CD4-positive, alpha-beta T cell treated with Interleukin-17A for 1 hour (primary cell): ENCODE data around the gene ARSJ.
A peak's percentile ranks its signal among the peaks of the same experiment; 100 is the strongest.
"Not testable (repeated sequence)": the region's sequence is repeated elsewhere in the genome, so short reads cannot be mapped to it uniquely, and the experiment has no call there.

Experiments
- DNase-seq: peaks from one replicate; pipeline ENCODE4 v3.0.0-alpha.2; 2020

The ARSJ gene

DNA sequence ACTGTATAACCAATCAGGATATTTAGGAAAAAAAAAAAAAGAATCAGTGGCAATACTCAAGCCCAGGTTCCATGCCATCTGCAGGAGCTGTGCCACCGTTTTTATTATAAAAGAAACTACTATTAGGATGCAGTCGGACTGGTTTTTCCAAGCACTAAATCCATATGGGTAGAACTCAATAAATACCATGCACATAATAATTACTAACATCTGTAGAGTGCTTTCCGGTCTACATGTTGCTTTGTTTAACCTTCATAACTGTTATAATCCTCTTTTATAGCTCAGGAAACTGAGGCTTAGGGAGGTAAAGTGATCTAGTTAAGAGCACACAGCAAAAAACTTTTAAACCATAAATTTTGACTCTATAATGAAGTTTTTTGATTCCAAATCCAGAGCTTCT, 24.0 kb downstream of the ARSJ start:
- DNase-seq, result no peak

DNA sequence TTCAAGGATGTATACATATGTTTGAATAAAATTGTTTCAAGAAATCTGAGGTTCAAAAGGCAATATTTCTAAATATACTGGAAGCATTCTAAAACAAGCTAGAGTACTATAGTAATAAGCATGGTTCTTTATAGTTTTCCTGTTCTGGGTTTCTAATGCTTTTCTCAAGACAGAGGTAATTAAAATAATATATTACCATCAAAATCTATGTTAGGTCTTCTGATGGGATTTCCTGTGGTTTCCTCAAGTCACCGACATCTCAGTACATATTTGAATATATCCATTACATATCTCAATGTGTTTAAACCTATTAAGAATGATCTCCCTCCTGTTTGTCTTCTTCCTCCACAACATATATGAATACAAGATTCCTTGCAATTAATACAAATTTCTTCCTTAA, 25.6 kb downstream of the ARSJ start:
- no peak for DNase-seq

DNA sequence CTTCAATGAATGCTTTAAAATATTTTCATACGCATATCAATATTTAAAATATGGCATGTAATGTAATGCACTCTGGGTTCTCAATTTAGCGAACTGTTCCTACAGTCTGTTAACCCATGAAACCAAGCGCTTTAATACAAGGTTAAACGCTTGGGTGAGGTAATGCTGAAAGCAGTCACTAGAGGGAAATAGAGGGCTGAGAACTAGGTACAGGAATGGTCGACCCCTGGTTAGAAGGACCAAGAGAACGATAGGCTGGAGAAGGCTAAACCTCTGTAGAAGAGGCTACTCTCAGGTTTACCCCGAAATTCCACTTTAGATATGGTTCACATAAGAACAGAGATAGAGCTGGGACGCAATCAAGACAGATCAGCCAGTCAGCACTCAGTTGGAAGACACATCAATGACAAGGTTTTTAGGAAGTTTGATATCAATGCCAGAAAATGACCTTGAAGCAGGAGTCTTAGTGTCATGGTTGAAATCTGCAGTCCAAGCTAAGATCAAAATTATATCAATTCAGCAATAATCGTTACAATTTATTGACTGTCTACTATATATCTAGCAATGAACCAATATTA, 26.9 kb downstream of the ARSJ start:
- peak; percentile 49 for DNase-seq

DNA sequence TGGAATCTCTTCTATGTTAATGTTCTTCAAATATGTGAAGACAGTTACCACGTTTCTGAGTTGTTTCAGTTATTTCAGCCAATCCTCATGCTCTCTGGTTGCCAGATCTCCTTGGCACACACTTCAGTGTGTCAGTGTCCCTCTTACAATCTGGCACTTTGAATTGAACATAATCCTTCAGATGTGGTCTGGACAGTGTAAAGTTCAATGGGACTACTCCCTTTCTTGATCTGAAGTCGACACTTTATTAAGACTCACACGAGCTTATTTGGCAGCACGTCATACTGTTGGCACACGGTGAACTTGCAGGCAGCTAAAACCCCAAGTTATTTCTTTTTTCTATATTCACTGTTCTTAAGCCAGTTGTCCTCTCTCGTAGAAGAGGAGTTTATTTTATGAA, 28.2 kb downstream of the ARSJ start:
- no peak for DNase-seq

DNA sequence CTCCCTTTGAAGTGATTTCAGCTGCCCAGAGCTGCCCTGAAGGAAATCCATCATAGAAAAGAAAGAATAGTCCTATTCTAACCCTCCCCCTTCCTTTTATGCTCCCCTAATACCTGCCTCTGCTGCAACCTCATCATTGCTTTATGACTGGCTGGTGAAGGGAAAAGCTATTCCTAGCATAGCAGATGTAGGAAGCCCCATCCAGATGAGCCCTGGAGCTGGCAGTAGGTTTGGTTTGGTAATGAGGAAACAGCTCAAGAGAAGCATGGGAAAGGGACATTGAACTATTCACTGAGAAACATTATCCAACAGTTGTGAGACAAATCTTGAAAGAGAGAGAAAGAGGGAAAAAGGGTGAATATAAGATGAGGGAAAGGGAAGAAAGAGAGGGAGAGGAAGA, 29.2 kb downstream of the ARSJ start:
- DNase-seq, result no peak

DNA sequence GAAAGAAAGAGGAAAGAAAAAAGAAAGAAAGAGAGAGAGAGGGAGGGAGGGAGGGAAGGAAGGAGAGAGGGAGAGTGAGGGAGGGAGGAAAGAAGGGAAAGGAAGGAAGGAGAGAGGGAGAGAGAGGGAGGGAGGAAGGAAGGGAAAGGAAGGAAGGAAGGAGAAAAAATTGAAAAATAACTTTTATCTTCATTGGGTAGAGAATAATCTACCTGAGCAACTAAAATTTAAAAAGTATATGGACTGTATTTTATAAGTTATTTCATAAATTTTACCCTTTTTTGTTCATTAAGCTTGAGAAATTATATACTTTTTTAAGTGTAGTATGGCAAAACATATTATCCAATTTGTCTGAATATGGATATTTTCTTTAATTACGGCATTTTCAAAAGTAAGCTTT, 32.0 kb downstream of the ARSJ start:
- no peak for DNase-seq

DNA sequence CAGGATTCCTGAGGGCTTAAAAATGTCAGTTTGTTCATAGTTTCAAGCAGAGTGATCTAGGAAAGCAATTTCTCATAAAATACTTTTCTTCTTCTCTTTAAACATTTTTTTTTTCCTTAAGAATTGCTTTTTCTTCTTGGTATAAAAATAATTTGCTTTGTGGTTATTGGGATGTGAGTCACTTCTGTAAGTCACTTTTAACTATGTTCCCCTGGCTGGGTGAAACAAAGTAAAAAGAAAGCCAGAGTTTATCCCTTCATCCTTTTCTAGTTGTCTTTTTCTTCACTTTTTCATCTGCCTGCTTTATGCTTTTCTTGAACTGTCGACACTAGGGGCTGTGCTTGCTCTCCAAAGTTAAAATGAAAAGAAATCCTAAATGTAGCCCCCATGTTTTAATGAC, 33.5 kb downstream of the ARSJ start:
- no peak for DNase-seq

DNA sequence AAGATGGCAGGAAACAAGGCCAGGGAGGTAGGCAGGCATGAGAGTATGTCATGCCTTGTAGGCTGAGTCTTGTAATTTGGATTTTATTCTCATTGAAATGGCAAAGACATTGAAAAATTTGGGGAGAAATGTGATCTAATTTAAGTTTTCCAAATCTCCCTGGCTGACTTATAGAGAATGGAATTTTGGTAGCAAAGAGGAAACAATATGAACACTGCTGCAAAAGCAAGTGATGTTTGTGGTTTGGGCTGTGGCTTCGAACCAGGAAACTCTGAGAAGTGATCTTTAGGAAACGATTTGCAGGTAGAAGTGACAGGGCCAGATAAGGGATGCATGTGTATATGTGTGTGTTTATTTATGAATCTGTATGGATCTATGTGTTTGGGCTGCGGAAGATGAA, 35.6 kb downstream of the ARSJ start:
- peak; percentile 10 for DNase-seq

DNA sequence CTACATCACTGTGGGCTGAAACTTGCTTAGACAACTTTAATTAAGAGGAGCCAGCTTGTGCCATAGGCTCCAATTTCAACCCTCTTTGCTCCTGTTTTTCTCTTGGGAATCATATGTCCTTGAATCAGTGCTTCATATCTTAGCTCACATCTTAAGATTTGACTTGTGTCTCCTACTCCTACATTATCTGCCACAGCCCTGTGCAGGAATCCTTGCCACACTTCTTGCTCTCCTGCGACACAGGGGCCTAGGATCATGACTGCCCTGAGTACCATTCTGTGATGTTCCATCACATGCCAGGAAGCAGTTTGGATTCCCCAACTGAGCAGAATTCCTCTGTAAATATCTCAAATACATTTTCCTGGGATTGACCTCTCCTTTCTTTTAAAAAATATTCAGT, 36.4 kb downstream of the ARSJ start:
- no peak for DNase-seq

DNA sequence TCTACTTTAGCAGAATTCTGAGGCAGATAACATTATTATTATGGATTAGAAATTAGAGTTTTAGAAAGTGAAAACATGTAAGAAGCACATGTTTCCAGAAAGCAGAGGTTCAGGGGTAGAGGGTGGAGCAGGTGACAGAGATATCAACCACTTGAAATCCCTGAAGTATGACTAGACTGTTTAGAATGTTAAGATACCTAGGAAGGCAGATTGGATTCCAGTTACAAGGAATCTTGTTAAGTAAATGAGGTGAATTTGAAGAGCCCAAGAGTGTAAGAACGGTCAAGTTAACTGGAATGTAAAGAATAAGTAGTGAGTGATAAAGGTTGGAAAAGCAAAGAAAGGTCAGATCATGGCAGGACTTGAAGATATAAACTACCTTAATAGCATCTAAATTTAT, 37.6 kb downstream of the ARSJ start:
- DNase-seq, result no peak

DNA sequence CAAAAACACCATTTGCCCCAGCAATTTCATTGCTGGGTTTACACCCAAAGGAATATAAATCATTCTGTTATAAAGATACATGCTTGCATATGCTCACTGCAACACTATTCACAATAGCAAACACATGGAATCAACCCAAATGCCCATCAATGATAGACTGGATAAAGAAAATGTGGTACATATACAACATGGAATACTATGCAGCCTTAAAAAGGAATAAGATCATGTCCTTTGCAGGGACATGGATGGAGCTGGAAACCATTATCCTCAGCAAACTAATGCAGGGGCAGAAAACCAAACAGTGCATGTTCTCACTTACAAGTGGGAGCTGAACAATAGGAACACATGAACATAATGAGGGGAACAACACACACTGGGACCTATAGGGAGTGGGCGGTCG, 39.3 kb downstream of the ARSJ start:
- not testable (repeated sequence) for DNase-seq

DNA sequence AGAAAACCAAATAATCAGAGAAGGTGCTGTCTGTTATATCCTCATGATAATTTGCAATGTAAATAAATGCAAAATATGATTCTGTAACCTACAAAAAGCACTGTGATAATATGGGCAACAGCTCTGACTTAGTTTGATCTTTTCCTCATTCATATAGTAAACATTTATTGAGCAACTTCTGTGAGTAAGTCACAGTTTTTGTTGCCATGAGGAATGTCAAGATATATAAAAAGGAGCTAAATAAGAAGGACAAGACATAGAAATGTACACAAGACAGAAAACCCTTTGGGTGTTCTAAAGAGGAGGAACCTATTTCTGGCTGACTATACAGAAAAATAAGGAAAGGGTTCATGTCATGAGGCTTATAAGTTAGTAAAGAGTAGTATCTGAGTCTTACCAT, 44.3 kb downstream of the ARSJ start:
- no peak for DNase-seq

DNA sequence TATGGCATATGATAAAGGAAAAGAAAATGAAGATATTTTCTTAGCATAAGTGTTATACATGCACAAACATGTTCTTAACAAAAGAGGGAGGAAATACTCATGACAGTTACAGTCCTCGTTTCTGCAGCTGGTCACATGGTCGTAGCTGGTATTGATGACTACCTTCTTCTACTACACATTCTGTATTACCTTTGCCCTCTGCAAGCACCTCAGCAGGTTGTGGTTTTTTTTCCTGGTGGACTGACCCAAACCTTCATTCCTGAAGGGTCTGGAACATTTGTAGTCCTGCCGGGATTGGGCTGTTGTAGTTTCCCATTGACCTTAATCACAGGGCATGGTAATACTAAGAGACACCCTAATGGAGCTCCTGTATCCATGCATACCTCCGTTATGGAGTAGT, 54.7 kb downstream of the ARSJ start:
- DNase-seq, result not testable (repeated sequence)

DNA sequence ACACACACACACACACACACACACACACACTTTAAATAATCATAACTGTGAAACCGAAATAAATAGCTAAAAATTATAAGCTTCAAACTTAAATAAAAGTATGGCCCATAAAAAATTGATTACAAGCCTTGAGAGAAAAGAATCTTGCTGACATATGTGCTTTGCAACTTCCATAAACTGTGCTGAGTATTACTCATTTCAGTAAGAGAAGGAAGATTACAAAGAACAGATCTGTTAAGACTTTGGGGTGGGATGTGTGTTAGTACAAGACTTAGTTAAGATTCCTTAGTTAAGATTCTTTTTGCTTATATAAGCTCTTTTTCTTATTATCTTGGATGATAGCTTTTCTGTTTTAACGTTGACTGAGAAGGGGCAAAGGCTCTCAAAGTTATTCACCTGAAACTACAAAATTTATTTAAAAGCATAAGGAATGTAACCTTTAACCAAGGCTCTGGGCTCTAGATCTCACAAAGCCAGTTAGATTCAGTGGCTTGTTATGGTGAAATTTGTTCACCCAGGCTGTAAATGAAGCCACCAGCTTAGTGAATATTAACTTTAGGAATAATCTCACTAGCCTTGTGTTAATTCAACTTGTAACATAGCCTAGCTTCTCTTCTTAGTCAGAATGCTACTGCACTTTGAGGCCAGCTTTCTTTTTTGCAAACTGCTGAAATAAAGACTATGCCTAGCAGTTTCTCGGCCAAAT, 58.2 kb downstream of the ARSJ start:
- no peak for DNase-seq

DNA sequence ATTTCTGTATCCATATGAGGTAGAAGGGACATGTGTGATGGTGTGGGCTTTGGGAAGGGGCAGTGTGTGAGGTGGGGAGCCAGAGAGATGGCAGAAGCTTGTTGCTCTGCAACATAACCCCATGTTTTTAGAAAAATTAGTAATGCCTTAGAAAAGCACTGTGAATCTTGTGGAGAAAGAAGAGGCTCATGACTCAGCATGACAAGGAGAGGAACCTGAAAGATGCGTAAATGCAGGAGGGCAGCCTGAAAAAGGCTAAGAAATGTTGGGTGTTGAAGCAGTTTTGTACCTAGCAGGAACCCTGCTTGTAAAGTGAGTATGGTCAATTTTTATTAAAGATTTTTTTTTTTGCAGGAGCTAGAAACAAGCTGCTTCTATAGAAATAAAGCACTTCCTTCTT, 59.8 kb downstream of the ARSJ start:
- DNase-seq, result no peak

DNA sequence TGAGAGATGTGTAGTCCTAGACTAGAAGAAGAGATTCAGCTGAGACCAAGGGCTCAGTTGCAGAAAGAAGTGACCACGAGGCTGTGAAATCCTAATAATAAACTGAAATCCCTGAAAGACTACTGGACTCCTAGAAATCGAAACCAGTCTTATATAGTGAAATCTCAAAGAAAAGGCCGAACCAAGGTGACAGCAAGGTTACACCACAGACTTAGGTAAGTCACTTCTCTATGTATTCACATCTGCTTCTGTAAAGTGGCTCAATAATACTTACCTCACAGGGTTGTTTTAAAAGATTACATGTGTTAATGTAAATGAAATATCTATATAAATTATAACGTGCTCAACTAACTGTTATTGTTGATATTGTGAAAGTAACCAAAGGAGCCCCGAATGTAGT, 60.3 kb downstream of the ARSJ start:
- no peak for DNase-seq

DNA sequence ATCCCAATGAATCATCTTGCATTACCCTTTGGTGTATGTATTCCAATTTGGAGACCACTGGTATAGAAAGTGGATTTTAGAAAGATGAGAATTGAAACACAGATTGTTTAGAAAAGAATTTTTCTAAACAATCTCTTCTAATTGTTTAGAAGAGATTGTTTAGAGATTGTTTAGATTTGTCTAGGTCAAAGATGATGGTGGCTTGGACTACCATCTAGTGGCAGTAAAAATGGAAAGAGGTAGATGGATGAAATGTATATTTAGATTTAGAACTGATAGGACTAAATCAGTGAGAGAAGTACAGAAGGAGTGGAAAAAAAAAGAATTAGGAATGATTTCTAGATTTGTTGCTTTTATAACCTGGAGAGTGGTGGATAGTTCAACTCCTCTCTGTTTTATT, 70.6 kb downstream of the ARSJ start:
- peak; percentile 38 for DNase-seq

DNA sequence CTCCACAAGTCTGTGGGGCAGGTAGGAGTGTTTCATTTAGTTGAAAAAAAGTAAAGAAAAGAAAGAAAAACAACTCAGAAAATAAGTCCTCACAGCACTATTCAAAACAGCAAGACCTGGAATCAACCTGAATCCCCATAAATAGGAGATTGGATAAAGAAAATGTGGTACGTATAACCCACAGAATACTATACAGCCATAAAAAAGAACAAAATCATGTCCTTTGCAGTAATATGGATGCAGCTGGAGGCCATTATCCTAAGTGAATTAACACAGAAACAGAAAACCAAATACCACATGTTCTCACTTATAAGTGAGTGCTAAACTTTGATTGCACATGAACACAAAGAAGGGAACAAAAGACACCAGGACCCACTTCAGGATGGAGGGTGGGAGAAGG, 71.9 kb downstream of the ARSJ start:
- no peak for DNase-seq

DNA sequence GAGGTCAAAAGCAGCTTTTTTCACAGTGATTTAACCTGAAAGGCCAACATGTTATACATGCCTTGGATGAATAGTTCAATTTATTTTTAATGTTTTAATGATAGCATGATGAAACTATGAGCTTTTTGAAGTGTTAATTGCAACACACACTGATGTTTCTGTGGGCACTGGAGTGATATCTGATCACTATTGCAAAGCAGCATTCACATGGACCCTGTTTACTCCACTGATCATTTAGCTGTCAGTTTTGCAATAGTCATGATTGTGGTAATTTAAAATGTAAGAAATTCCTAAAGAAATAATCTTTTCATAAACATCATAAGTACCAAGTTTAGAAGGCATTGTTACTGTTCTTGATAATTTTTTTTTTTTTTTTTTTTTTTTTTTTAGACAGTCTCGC, 74.1 kb downstream of the ARSJ start:
- DNase-seq, result no peak

DNA sequence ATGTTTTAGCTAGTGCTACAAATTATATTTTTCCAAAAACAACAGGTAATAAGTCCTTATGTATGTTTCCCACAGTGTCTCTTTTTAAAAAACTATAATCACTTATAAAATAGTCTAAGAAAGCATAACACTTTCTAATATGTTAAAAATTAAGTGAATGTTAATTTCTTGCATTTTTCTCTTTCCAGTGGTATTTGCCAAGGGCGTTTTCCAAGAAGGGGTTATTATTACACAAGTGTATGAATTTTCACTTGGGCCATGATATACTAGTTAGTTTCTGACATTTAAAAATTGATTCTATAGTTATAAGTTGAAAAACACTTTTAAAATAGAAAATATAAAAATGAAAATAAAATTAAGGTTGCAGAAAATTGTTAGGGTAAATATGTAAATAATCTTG, 74.6 kb downstream of the ARSJ start:
- no peak for DNase-seq

DNA sequence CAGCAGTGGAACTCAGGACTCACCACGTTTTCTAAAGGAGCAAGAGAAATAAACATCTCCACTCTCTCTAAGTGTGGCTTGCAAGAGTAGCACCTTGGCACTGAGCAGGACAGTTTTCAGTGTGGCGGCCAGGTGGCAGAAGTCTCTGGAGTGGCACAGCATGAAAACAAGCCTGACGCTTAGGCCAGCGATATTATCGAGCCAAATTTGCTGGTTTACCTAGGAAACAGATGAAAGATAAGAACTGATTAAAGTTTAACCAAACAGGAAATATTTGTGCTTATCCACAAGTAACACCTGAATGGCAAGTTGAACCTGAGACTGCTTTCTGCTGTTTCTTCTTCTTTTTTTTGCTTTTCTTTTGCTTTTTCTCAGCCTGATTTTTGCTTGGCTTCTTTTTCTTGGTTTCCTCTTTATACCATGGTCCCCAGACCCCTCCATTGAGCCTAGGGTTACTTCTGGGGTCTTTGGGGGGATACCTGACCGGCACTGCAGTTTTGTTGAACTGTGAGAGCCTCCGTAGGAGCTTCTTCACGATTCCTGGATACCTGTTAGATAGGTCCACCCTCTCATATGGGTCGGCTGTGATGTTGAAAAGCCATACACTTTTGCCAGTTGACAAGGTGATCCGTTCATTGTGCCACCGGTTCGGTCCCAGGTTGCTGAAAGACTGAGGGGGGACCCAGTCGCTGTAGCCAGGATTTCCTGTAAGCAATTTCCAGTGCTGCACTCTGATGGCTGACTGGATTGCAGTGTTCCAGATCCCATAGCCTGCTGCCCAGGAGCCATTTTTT, 77.3 kb downstream of the ARSJ start:
- DNase-seq, result peak; percentile 81

DNA sequence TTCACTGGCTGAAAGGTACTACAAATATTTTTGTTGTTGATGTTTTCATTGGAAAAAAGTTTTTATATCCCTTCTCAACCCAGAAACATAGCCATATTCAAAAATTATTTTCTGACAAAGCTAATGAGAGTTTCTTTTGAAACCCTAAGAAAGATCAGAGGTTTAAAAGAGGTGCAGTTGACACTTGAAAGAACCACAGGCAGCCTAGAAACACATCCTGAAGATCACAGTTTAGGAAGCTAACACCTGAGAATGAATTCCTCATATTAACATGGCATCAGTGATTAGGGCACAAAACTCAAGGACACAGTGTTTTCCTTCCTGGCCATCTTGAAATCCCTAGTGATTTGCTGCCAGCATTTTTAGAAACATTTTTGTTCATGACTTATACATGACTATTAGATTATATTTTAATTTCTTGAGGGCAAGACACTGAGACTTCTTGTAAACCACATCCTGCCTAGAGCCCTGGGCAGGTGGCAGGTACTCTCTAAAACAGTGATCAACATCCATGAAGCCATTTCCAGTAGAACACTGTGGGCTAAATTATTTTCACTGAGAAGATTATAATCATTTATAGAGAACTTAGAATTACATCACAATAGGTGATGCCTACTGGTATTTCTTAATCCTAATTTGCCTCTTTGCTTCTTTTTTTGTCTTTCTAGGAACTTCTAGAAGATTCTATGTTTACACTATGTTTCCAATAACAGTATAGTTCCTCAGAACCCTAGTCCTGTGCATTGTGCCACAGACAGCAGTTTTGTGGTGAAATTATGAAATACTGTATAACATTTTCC, 80.0 kb downstream of the ARSJ start:
- peak; percentile 64 for DNase-seq

DNA sequence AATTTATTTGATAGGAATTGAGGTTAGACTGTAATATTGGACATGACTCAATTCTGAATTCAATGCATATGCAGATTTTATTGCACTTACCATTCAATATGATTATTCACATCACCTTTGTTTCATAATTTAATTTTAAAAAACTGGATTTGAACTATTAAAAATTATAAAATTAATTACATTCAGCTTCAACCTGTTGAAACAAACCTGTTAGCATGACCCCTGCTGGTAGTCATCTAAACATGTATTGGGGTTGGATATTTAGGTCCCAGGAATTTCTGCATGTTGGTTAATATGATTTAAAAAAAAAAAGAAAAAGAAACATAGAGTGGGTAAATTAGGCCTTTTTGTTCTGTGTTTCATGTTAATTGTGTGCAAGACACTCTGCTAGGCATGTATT, 85.9 kb downstream of the ARSJ start:
- no peak for DNase-seq

DNA sequence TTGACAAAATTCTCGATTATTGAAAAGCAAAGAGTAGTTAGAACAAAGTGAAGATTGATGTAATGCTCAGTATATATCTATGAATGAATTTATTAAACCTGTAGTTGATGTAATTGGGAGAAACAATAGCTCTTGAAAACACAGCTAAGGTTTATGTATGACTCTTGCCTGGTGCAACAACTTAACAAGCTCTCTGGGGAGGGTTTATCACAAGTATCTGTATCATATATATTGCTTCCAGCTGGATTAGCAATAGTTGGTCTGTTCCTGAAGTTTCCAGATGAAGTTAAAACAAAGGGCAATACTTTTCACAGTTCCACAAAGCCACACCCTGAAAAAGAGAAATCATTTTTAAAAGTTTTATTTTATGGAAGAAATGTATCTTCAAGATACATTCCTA, 91.4 kb downstream of the ARSJ start:
- no peak for DNase-seq
